Nephron (organoid): Measurements from ENCODE around the gene PLEKHG4.

Source experiments
- H3K27ac Mint-ChIP-seq, 3 experiments: 2 replicates each; pipeline ENCODE4 v1.8.0; 2020; ENCODE audit warnings: mixed read lengths in 3 of 3, mild to moderate bottlenecking in 2 of 3, moderate library complexity in 1 of 3
- H3K27me3 Mint-ChIP-seq: 2 replicates; pipeline ENCODE4 v1.8.0; 2021; ENCODE audit warnings: low read depth, mild to moderate bottlenecking, moderate library complexity, mixed read lengths
- H3K36me3 Mint-ChIP-seq: 2 replicates; pipeline ENCODE4 v1.8.0; 2020; ENCODE audit warnings: low read depth, mixed read lengths
- H3K4me1 Mint-ChIP-seq: 2 replicates; pipeline ENCODE4 v1.8.0; 2020; ENCODE audit warnings: mixed read lengths
- H3K4me3 Mint-ChIP-seq, 3 experiments: 2 replicates each; pipeline ENCODE4 v1.8.0; 2020; ENCODE audit warnings: mild to moderate bottlenecking in 3 of 3, mixed read lengths in 3 of 3, moderate library complexity in 2 of 3
- H3K9me3 Mint-ChIP-seq: 2 replicates; pipeline ENCODE4 v1.8.0; 2020; ENCODE audit warnings: mixed read lengths
- TF ChIP-seq, protein P1 (sequence below), 3 experiments: fragments of 200-600 bp; sonication (generic); IDR thresholded peaks; one replicate each; pipeline ENCODE4 v1.5.0; 2021; ENCODE audit warnings: antibody characterized with exemption in 3 of 3; ENCODE audit not compliant: unreplicated experiment in 3 of 3

The PLEKHG4 gene

GRCh38 chr16:67277999-67278772 lies 1.1 kb upstream of the PLEKHG4 start:
- TF ChIP-seq, protein P1, sequence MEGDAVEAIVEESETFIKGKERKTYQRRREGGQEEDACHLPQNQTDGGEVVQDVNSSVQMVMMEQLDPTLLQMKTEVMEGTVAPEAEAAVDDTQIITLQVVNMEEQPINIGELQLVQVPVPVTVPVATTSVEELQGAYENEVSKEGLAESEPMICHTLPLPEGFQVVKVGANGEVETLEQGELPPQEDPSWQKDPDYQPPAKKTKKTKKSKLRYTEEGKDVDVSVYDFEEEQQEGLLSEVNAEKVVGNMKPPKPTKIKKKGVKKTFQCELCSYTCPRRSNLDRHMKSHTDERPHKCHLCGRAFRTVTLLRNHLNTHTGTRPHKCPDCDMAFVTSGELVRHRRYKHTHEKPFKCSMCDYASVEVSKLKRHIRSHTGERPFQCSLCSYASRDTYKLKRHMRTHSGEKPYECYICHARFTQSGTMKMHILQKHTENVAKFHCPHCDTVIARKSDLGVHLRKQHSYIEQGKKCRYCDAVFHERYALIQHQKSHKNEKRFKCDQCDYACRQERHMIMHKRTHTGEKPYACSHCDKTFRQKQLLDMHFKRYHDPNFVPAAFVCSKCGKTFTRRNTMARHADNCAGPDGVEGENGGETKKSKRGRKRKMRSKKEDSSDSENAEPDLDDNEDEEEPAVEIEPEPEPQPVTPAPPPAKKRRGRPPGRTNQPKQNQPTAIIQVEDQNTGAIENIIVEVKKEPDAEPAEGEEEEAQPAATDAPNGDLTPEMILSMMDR (IDR thresholded peaks at IDR 0.05; ENCODE audit: unreplicated experiment in 3 of 3), result no peak
- Mint-ChIP-seq H3K36me3 (no peaks in the 10 kb centered on the region), H3K4me1 (peaks cover 10% of the 10 kb centered on the region), H3K4me3 (peak overlapping the region; percentile 74 to 81 (median 77)), H3K27ac (peak overlapping the region in 2 of 3 experiments; percentile 70 to 77), H3K27me3 (no peaks in the 10 kb centered on the region), H3K9me3 (no peaks in the 10 kb centered on the region)

- TF ChIP-seq, protein P1 (IDR thresholded peaks at IDR 0.05; ENCODE audit: unreplicated experiment in 3 of 3), result no peak
- no peak overlapping the region for H3K27ac Mint-ChIP-seq
- peaks cover 3% of the 10 kb centered on the region for H3K27me3 Mint-ChIP-seq
- H3K4me1 Mint-ChIP-seq, result peaks cover 10% of the 10 kb centered on the region
- H3K9me3 Mint-ChIP-seq, result no peaks in the 10 kb centered on the region
- no peaks in the 10 kb centered on the region for H3K36me3 Mint-ChIP-seq
- H3K4me3 Mint-ChIP-seq, result peak overlapping the region; percentile 74 to 81 (median 77)
These were observed 498 bp upstream of the PLEKHG4 start for GRCh38 chr16:67278773-67279295.

GRCh38 chr16:67280090-67281015 lies 1.0 kb downstream of the PLEKHG4 start:
- TF ChIP-seq, protein P1 (IDR thresholded peaks at IDR 0.05; ENCODE audit: unreplicated experiment in 3 of 3), result no peak
- Mint-ChIP-seq H3K36me3 (no peaks in the 10 kb centered on the region), H3K9me3 (no peaks in the 10 kb centered on the region), H3K27me3 (peaks cover 3% of the 10 kb centered on the region), H3K4me1 (peaks cover 10% of the 10 kb centered on the region), H3K27ac (no peak overlapping the region), H3K4me3 (peak overlapping the region in 2 of 3 experiments; percentile 28 to 51)

DNA sequence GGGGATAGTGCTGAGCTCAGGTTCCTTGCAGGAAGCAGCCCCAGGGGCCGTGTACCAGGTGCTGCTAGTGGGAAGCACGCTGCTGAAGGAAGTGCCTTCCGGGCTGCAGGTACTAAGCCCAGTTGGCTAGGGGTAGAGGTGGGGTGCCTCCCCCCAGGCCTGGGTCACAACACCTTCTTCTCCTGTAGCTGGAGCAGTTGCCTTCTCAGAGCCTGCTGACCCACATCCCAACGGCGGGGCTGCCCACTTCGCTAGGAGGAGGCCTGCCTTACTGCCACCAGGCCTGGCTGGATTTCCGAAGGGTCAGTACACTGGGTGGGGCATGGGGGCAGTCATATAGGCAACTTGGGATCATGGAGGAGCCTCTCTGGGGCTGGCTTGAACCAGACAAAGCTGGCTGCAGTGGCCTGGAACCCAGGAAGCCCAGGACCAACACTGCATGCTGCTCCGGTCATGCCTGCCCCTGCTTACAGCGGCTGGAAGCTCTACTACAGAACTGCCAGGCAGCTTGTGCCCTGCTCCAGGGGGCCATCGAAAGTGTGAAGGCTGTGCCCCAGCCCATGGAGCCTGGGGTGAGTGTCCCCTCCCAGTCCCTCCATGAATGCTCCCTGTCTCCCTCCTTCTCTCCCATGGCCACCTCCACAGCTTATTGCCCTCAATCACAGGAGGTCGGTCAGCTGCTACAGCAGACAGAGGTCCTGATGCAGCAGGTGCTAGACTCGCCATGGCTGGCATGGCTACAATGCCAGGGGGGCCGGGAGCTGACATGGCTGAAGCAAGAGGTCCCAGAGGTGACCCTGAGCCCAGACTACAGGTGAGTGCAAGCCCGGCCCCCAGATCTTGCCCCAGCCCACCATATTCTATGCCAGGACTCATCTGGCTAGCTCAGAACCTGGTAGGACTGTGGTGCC lies 2.5 kb downstream of the PLEKHG4 start:
- Mint-ChIP-seq H3K27ac (no peak overlapping the region), H3K27me3 (peaks cover 3% of the 10 kb centered on the region), H3K4me3 (peak overlapping the region in 1 of 3 experiments; percentile 65), H3K36me3 (no peaks in the 10 kb centered on the region), H3K4me1 (peaks cover 6% of the 10 kb centered on the region), H3K9me3 (no peaks in the 10 kb centered on the region)
- TF ChIP-seq, protein P1 (IDR thresholded peaks at IDR 0.05; ENCODE audit: unreplicated experiment in 3 of 3), result no peak

DNA sequence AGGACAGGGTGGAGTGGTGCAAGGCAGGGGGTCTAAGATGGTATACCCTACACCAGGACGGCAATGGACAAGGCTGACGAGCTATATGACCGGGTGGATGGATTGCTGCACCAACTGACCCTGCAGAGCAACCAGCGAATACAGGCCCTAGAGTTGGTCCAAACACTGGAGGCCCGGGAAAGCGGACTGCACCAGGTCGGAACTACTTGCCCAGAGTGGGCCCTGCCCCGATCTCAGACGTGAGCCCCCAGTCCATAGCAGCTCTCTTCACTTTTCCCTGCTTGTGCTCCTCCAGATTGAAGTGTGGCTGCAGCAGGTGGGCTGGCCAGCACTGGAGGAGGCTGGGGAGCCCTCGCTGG lies 3.1 kb downstream of the PLEKHG4 start:
- H3K27ac Mint-ChIP-seq, result no peak overlapping the region
- H3K4me3 Mint-ChIP-seq, result no peak overlapping the region
- no peaks in the 10 kb centered on the region for H3K36me3 Mint-ChIP-seq
- peaks cover 3% of the 10 kb centered on the region for H3K4me1 Mint-ChIP-seq
- no peaks in the 10 kb centered on the region for H3K9me3 Mint-ChIP-seq
- peaks cover 6% of the 10 kb centered on the region for H3K27me3 Mint-ChIP-seq
- TF ChIP-seq, protein P1 (IDR thresholded peaks at IDR 0.05; ENCODE audit: unreplicated experiment in 3 of 3), result no peak
